ENCODE measurements around the gene RSPH10B. TPM values are rescaled to one million over a fixed set of nuclear protein-coding genes. Genes with fewer than 3 reads are reported as not detected.
"Not testable (repeated sequence)": the region's sequence is repeated elsewhere in the genome, so short reads cannot be mapped to it uniquely, and the experiment has no call there.

Gene RSPH10B
- polyA plus RNA-seq, 3 donors, result 0.03 TPM; not detected in 2

- 59 to 92% (median 81%) methylated on average over 3 to 6 of the region's 13 CpGs for WGBS, 3 donors
- H3K27ac ChIP-seq (ENCODE audit: low read depth, low read length), result not testable (repeated sequence)
Observed at GRCh38 chr7:5931905-5932644, 38.4 kb downstream of the RSPH10B start.

GRCh38 chr7:5931250-5931649, 39.2 kb downstream of the RSPH10B start:
- not testable (repeated sequence) for H3K27ac ChIP-seq (ENCODE audit: low read depth, low read length)
- WGBS, 3 donors, result 96 to 98% (median 97%) methylated on average over 13 of the region's 14 CpGs

GRCh38 chr7:5930290-5930689, 40.2 kb downstream of the RSPH10B start:
- WGBS, 3 donors, result 100% methylated on average over 1 of the region's 10 CpGs; no CpG with 5 or more reads in 2 of the 3 donors
- H3K27ac ChIP-seq (ENCODE audit: low read depth, low read length), result not testable (repeated sequence)

- not testable (repeated sequence) for H3K27ac ChIP-seq (ENCODE audit: low read depth, low read length)
- WGBS, 3 donors, result 90 to 100% methylated on average over 1 to 2 of the region's 13 CpGs; no CpG with 5 or more reads in 1 of the 3 donors
Observed at GRCh38 chr7:5926263-5926870, 44.1 kb downstream of the RSPH10B start.

GRCh38 chr7:5924630-5925029, 45.9 kb downstream of the RSPH10B start:
- no CpG with 5 or more reads among the region's 12 CpGs for WGBS, 3 donors
- H3K27ac ChIP-seq (ENCODE audit: low read depth, low read length), result not testable (repeated sequence)

GRCh38 chr7:5924180-5924579, 46.3 kb downstream of the RSPH10B start:
- whole genome bisulfite sequencing, 3 donors, result 100% methylated on average over 1 of the region's 2 CpGs; no CpG with 5 or more reads in 2 of the 3 donors
- H3K27ac ChIP-seq (ENCODE audit: low read depth, low read length), result not testable (repeated sequence)

- 88 to 92% (median 91%) methylated on average over 2 to 5 of the region's 6 CpGs for WGBS, 3 donors
- H3K27ac ChIP-seq (ENCODE audit: low read depth, low read length), result not testable (repeated sequence)
Observed at GRCh38 chr7:5916529-5916928, 54.0 kb downstream of the RSPH10B start.

GRCh38 chr7:5908835-5909234, 61.7 kb downstream of the RSPH10B start:
- H3K27ac ChIP-seq (ENCODE audit: low read depth, low read length), result not testable (repeated sequence)
- 87 to 95% (median 88%) methylated on average over 6 of the region's 6 CpGs for WGBS, 3 donors

- WGBS, 3 donors, result 91 to 98% (median 96%) methylated on average over 5 of the region's 5 CpGs
- not testable (repeated sequence) for H3K27ac ChIP-seq (ENCODE audit: low read depth, low read length)
Observed at GRCh38 chr7:5904726-5905125, 65.8 kb downstream of the RSPH10B start.

- H3K27ac ChIP-seq (ENCODE audit: low read depth, low read length), result not testable (repeated sequence)
- 93 to 96% (median 96%) methylated on average over 6 of the region's 6 CpGs for whole genome bisulfite sequencing, 3 donors
Observed at GRCh38 chr7:5903002-5903401, 67.5 kb downstream of the RSPH10B start.

- H3K27ac ChIP-seq (ENCODE audit: low read depth, low read length), result not testable (repeated sequence)
- 0 to 1% (median 0%) methylated on average over 10 to 20 of the region's 64 CpGs for WGBS, 3 donors
Observed at GRCh38 chr7:5898480-5899224, 71.8 kb downstream of the RSPH10B start, which contains the start of gene CCZ1. CCZ1 (plus strand) TSS chr7:5898733; CDS start chr7:5898800, 67 bp downstream.

GRCh38 chr7:5897369-5897919, 73.0 kb downstream of the RSPH10B start:
- not testable (repeated sequence) for H3K27ac ChIP-seq (ENCODE audit: low read depth, low read length)
- 45 to 80% (median 53%) methylated on average over 7 to 13 of the region's 13 CpGs for WGBS, 3 donors

- H3K27ac ChIP-seq (ENCODE audit: low read depth, low read length), result no peak overlapping the region
- 92 to 99% (median 95%) methylated on average over 9 of the region's 9 CpGs for WGBS, 3 donors
Observed at GRCh38 chr7:5892498-5892897, 78.0 kb downstream of the RSPH10B start.

GRCh38 chr7:5890244-5890643, 80.2 kb downstream of the RSPH10B start:
- H3K27ac ChIP-seq (ENCODE audit: low read depth, low read length), result not testable (repeated sequence)
- WGBS, 3 donors, result 84 to 93% (median 91%) methylated on average over 2 of the region's 2 CpGs

- WGBS, 3 donors, result 81 to 93% (median 90%) methylated on average over 5 of the region's 5 CpGs
- H3K27ac ChIP-seq (ENCODE audit: low read depth, low read length), result not testable (repeated sequence)
Observed at GRCh38 chr7:5888021-5888420, 82.5 kb downstream of the RSPH10B start.

GRCh38 chr7:5884431-5884830, 86.1 kb downstream of the RSPH10B start:
- 94 to 96% (median 94%) methylated on average over 5 of the region's 5 CpGs for WGBS, 3 donors
- H3K27ac ChIP-seq (ENCODE audit: low read depth, low read length), result not testable (repeated sequence)

- H3K27ac ChIP-seq (ENCODE audit: low read depth, low read length), result not testable (repeated sequence)
- WGBS, 3 donors, result 77 to 85% (median 83%) methylated on average over 6 of the region's 6 CpGs
Observed at GRCh38 chr7:5880106-5880505, 90.4 kb downstream of the RSPH10B start.

- 70 to 89% (median 72%) methylated on average over 3 of the region's 3 CpGs for WGBS, 3 donors
- H3K27ac ChIP-seq (ENCODE audit: low read depth, low read length), result not testable (repeated sequence)
Observed at GRCh38 chr7:5879591-5879990, 90.9 kb downstream of the RSPH10B start.
